GM10847 (cell line): ENCODE data around the gene PHRF1.

Experiments used
- POLR2A ChIP-seq: IDR thresholded peaks from 2 replicates; pipeline ENCODE4 v1.6.1; 2011; ENCODE audit not compliant: insufficient read length; ENCODE audit errors: extremely low read depth

Gene PHRF1

DNA sequence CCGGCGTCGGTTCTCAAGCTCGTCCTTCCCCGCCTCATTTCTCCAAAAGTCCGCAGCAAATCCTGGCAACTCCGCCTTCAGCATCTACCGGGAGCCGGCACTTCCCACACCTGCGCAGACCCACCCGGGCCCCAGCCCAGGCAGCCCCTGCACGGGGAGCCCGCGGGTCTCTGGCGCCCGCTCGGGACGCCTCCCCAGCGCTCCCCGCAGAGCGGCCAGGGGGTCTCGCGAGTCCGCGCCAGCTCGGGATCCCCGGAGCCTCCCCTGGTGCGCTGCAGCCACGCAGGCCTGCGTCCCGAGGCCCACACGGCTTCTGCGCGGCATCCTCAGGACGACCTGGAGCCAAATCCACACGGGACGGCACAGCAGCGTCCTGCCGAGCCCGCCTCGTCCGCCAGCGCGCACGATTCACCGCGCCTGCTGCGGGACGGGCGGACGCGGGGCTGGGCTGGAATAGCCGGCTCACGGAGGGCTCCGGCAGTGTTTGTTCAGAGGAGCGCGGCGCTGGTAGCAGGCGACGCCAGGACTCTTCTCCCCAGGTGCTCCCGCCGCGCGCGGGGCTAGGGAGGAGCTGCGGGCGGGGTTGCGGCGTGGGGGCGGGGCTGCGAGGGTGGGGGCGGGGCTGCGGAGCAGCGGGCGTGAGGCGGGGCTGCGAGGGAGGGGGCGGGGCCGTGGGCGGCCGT is 816 bp upstream of the PHRF1 start:
- no peak for TF ChIP-seq POLR2A

DNA sequence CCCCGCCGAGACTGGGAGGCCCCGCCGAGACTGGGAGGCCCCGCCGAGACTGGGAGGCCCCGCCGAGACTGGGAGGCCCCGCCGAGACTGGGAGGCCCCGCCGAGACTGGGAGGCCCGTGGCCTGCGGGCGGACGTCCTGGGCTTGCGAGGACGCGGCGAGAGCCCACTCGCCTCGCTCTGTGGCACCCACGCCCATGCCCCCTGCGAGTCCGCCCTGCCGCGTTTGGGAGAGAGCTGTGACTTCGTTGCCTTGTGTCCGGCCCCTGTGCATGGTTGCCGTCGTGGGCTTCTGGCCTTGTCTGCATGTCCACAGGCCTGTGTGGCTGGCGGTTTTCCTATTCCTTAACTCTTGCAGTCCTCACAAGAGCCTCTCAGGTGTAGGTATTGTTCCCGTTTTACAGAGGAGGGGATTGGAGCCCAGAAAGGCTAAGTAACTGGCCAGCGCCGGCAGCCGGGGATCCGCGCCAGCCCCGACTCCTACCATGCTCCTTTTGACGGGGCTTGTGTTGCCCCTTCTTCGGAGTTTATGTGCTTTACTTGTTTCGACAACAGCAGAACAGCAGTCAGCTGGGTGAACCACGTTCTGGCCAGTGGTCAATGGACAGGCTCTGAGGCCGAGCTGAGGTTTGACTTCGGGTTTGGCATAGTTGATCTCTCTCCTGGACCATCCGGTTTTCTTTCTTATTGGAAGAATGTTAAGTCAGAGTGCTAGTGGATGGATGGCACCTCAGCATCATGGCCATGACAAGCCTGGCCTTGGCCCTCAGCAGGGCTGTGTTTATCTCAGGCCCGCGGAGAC is 741 bp downstream of the PHRF1 start:
- TF ChIP-seq POLR2A = no peak

GRCh38 chr11:577611-577894 is 1.3 kb downstream of the PHRF1 start:
- TF ChIP-seq POLR2A = no peak

DNA sequence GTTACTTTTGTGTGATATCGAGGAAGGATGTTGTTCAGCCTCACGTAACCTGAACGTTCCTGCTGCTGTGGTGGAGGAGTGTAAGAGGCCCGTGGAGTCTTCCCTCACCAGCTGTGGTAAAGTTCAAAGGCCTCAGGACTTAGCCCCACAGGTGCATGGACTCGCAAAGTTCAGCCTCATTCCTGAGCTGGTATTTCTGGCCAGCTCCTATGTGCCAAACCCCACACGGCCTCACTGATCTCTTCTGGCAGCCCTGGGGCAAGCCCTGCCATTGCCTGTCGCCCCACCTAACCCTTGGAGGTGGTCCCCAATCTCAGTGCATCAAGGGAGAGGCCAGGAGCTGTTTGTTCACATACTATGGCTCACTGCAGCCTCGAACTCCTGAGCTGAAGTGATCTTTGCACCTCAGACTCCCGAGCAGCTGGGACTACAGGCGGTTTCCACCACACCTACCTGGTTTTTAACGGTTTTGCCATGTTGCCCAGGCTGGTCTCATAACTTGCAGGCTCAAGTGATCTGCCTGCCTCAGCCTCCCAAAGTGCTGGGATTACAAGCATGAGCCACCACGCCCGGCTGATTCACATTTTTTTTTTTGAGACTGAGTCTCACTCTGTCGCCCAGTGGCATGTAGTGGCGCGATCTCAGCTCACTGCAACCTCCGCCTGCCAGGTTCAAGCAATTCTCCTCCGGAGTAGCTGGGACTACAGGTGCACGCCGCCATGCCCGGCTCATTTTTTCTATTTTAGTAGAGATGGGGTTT is 2.2 kb downstream of the PHRF1 start:
- no peak for TF ChIP-seq POLR2A

DNA sequence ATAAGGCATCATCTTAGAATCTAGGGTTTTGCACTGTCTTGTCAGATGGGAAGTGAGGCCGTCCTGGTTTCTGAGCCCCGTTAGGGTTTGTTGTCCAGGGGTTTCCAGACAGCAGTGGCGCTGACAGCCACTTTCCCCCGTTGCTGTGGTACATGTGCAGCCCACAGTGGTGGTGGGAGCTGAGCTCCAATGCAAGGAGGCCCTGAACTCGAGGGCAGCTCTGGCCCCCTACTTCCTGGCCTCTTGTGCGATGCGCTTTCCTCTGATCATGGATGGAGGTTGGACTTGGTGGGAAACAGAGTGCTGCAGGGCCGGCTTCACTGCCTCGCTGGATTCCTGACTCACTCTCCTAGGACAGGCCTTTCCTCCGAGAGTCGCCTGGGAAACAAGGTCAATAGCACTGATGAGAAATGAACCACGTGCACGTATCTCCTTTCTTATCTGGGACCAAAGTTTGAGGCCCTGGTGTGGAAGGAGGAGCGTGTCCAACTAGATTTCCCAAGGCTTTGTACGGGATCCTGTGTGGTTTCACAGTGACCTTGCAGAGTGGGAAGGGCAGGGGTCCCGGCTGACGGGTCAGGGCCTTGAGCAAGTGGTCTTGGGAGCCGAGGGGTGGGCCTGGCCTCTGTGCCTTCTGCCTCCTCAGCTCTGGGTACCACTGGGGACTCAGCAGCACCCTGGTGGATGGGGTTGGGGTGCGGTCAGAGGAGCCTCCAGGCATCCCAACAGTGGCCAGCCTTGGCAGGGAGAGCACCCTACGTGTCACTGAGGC is 3.7 kb downstream of the PHRF1 start:
- TF ChIP-seq POLR2A = no peak

GRCh38 chr11:581342-581741 is 5.1 kb downstream of the PHRF1 start:
- TF ChIP-seq POLR2A = no peak

DNA sequence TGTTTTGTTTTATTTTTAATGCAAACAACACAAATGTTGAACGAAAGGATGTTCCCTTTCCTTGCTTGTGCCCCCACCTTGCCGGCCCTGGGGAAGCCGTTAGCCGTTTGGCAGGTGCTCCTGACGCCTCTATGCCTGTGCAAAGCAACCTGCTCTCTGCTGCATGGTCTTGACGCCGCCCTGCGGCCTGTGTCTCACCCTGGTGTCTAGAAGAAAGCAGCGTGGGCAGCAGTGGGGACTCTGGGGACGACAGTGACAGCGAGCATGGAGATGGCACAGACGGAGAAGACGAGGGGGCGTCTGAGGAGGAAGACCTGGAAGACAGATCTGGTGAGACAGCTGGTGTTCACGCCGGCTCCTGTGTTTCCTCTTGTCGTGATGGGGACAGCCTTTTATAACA is 5.5 kb downstream of the PHRF1 start:
- no peak for TF ChIP-seq POLR2A

DNA sequence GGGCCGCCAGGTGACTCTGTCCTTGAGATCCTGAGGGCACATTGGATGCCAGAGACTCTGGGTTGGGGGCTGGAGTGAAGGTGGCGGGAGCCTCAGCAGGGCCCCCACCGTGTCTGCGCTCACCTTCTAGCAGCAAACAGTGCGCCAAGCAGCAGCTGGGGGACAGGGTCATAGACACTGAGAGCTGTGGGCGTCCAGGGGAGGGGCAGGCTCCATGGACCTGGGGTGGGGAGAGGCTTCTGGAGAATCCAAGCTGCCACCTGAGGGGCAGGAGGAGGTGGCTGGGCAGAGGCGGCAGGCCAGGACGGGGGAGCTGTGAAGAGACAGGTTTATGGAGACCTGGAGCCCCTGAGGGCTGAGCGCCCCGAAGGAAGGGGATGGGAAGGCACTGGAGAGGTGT is 8.0 kb downstream of the PHRF1 start:
- no peak for TF ChIP-seq POLR2A

- TF ChIP-seq POLR2A = no peak
Observed at GRCh38 chr11:586376-587316, 10.4 kb downstream of the PHRF1 start.

GRCh38 chr11:587546-587945 is 11.3 kb downstream of the PHRF1 start:
- no peak for TF ChIP-seq POLR2A

DNA sequence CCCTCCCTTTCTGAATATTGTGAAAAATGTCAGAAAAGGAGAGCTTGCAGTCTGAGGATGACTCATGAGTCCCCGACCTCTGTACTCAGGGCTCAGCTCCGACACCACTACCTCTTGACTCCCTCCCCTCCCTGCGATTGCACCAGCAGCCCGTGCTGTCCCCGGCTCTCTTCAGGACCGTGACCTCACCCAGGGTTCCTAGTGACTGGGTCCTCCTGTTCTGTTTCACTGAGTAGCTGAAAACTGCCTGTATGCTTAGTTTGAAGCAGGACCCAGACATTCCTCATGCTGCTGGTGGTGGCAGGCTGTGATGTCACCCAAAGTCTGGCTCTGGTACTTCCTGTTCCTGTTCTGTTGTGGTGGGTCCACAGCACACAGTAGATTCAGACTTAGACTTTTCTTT is 11.7 kb downstream of the PHRF1 start:
- no peak for TF ChIP-seq POLR2A

DNA sequence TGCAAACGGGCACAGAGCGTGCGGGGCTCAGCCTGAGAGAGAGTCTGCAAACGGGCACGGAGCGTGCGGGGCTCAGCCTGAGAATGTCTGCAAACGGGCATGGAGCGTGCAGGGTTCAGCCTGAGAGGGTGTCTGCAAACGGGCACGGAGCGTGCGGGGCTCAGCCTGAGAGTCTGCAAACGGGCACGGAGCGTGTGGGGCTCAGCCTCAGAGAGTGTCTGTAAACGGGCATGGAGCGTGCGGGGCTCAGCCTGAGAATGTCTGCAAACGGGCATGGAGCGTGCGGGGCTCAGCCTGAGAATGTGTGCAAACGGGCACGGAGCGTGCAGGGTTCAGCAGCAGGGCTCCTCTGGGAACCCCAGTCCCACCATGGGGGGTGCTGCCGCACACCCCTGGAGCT is 13.5 kb downstream of the PHRF1 start:
- TF ChIP-seq POLR2A = no peak

GRCh38 chr11:590997-591396 is 14.7 kb downstream of the PHRF1 start:
- TF ChIP-seq POLR2A = no peak

GRCh38 chr11:592501-592900 is 16.2 kb downstream of the PHRF1 start:
- no peak for TF ChIP-seq POLR2A
